Skeletal muscle tissue (tissue), 4 donors: ENCODE measurements around the gene PRDM11. TPM values are rescaled to one million over a fixed set of nuclear protein-coding genes. Genes with fewer than 3 reads are reported as not detected.

Experiments used
- H3K27ac ChIP-seq: one replicate; pipeline ENCODE4 v1.7.0; 2013; ENCODE audit warnings: mild to moderate bottlenecking, low read depth, low read length, inconsistent platforms
- H3K27me3 ChIP-seq, 3 donors: one replicate each; pipeline ENCODE4 v1.7.0; 2013; ENCODE audit warnings: low read length in 3 of 3; ENCODE audit not compliant: control insufficient read depth in 3 of 3, insufficient read depth in 3 of 3
- H3K36me3 ChIP-seq, 3 donors: one replicate each; pipeline ENCODE4 v1.7.0; 2013; ENCODE audit warnings: low read length in 3 of 3; ENCODE audit not compliant: control insufficient read depth in 3 of 3, insufficient read depth in 3 of 3
- H3K4me1 ChIP-seq, 3 donors: one replicate each; pipeline ENCODE4 v1.7.0; 2013; ENCODE audit warnings: low read length in 3 of 3, mild to moderate bottlenecking in 3 of 3; ENCODE audit not compliant: control insufficient read depth in 3 of 3, insufficient read depth in 3 of 3
- H3K4me3 ChIP-seq, 3 donors: one replicate each; pipeline ENCODE4 v1.7.0; 2013; ENCODE audit warnings: low read length in 3 of 3
- H3K9ac ChIP-seq, 3 donors: one replicate each; pipeline ENCODE4 v1.7.0; 2013; ENCODE audit warnings: low read length in 3 of 3, mild to moderate bottlenecking in 3 of 3, moderate library complexity in 2 of 3, low read depth in 1 of 3
- H3K9me3 ChIP-seq, 3 donors: one replicate each; pipeline ENCODE4 v1.7.0; 2013; ENCODE audit warnings: low read length in 3 of 3; ENCODE audit not compliant: control insufficient read depth in 3 of 3
- total RNA-seq: library from RNA; depleted of rRNA; stranded (reverse); fragments of >200 nt; gene quantifications from one replicate; pipeline ENCODE4 v1.2.3, GENCODE V29; 2014
- donor health status: Osteomylitis.

PRDM11 gene
- total RNA-seq, 1 donor from 2014 or later: 9.4 TPM

GRCh38 chr11:45171550-45171949 lies 25.1 kb downstream of the PRDM11 start:
- Histone ChIP-seq H3K4me1 (peaks cover 0 to 11% (median 9%) of the 10 kb centered on the region in 3 donors), H3K9me3 (no peaks in the 10 kb centered on the region), H3K27ac (no peak overlapping the region), H3K27me3 (no peaks in the 10 kb centered on the region), H3K4me3 (no peak overlapping the region), H3K9ac (no peak overlapping the region), H3K36me3 (no peaks in the 10 kb centered on the region)

- Histone ChIP-seq H3K9me3 (no peaks in the 10 kb centered on the region), H3K4me3 (no peak overlapping the region)
These were observed 26.6 kb downstream of the PRDM11 start for GRCh38 chr11:45173064-45173463.

DNA sequence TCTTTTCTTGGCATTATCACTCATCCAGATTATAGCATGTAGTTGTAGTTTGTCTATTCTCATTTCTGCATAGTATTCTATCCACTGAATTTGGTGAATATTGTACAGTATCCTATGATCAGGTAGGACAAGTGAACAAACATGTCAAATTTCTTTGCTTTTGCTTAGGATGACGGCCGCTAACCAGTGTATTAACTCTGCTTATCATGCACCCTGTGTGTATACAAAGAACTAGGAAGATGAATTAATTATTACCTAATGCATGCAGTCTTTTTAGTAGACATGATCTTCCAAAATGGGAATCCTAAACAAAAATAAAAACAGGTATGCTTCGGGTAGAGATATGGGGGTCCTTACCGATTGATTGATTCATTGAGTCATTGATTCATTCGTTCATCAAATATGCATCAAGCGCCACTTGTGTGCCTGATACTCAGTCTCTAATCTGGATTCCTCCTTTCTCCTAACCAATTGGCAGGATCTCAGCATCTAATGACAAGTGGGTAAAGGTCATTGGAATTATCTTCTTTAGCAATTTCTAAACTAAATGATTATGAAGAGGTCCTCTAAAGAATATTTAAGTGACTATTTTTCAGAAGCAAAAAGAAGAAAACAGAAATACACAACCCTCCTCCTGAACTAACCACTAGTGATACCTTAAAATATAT lies 27.9 kb downstream of the PRDM11 start:
- Histone ChIP-seq H3K4me1 (peaks cover 2 to 5% (median 5%) of the 10 kb centered on the region in 3 donors), H3K4me3 (no peak overlapping the region), H3K27ac (no peak overlapping the region), H3K27me3 (no peaks in the 10 kb centered on the region), H3K9ac (no peak overlapping the region), H3K9me3 (no peaks in the 10 kb centered on the region), H3K36me3 (no peaks in the 10 kb centered on the region)

More at GRCh38 chr11:45173064-45173463, 26.6 kb downstream of the PRDM11 start:
- Histone ChIP-seq H3K9ac (no peak overlapping the region), H3K4me1 (peaks cover 2 to 11% (median 9%) of the 10 kb centered on the region in 3 donors), H3K27me3 (no peaks in the 10 kb centered on the region), H3K27ac (no peak overlapping the region), H3K36me3 (no peaks in the 10 kb centered on the region)

DNA sequence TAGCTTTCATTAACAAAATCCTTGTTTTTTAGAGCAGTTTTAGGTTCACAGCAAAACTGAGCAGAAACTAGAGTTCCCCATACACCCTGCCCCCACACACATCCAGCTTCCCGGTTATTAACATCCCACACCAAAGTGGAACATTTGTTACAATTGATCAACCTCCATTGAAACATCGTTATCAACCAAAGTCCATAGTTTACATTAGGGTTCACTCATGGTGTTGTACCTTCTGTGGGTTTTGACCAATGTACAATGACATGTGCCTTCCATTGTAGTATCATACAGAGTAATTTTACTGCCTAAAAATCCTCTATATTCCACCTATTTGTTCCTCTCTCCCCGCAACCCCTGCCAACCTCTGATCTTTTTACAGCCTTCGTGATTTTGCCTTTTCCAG lies 28.5 kb downstream of the PRDM11 start:
- H3K4me3 ChIP-seq: no peak overlapping the region
- H3K27me3 ChIP-seq: no peaks in the 10 kb centered on the region
- H3K4me1 ChIP-seq: peaks cover 6% of the 10 kb centered on the region in 3 donors
- H3K36me3 ChIP-seq: no peaks in the 10 kb centered on the region
- H3K9me3 ChIP-seq: no peaks in the 10 kb centered on the region
- no peak overlapping the region for H3K9ac ChIP-seq
- H3K27ac ChIP-seq: no peak overlapping the region

- Histone ChIP-seq H3K4me1 (peaks cover 13 to 18% (median 17%) of the 10 kb centered on the region in 3 donors), H3K9ac (no peak overlapping the region), H3K4me3 (no peak overlapping the region), H3K36me3 (no peaks in the 10 kb centered on the region), H3K27me3 (no peaks in the 10 kb centered on the region), H3K9me3 (no peaks in the 10 kb centered on the region), H3K27ac (no peak overlapping the region)
These were observed 30.6 kb downstream of the PRDM11 start for GRCh38 chr11:45176996-45177395.

GRCh38 chr11:45178223-45178622 lies 31.8 kb downstream of the PRDM11 start:
- Histone ChIP-seq H3K4me1 (peaks cover 14 to 18% (median 17%) of the 10 kb centered on the region in 3 donors), H3K36me3 (peaks cover 0 to 3% (median 2%) of the 10 kb centered on the region in 3 donors), H3K9me3 (no peaks in the 10 kb centered on the region), H3K4me3 (no peak overlapping the region), H3K27ac (no peak overlapping the region), H3K9ac (no peak overlapping the region), H3K27me3 (no peaks in the 10 kb centered on the region)

DNA sequence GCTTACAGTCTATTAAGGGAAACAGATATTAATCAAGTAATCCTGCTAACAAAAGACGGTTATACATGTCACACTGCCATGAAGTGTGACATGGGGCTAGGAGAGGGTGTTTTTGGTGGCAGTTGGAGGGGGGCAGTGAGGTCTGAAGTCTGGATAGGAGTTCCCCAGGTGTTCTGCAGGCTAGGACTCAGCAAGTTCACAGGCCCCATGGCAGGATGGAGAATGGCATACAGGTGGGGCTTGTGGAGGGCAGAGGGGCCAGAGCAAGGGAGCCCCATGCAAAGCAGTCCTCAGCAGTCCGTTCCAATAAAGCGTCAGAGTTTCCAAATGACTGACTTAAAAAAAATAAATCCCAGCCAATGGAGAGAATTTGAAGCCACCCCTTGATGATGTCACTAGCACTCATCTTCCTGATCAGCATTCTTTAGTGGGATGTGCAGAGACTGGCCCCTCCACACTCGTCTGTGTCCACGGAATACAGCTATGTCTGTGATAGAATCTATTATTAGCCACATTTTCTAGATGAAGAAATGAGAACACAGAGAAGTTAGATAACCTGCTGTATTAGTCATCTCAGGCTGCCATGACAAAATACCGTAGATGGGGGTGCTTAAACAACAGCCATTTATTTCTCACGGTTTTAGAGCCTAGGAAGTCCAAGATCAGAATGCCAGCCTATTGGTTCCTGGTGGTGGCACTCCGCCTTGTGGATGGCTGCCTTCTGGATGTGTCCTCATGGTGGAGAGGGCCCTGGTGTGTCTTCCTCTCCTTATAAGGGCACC lies 32.6 kb downstream of the PRDM11 start:
- peak overlapping the region in 1 of 3 donors; percentile 79 for H3K9ac ChIP-seq
- H3K36me3 ChIP-seq: peaks cover 0 to 11% (median 8%) of the 10 kb centered on the region in 3 donors

GRCh38 chr11:45179686-45180178 lies 33.3 kb downstream of the PRDM11 start:
- peak overlapping the region; percentile 61 to 79 (median 66) for H3K9ac ChIP-seq
- no peaks in the 10 kb centered on the region for H3K27me3 ChIP-seq
- peak overlapping the region; percentile 47 for H3K27ac ChIP-seq
- peaks cover 0 to 13% (median 8%) of the 10 kb centered on the region in 3 donors for H3K36me3 ChIP-seq
- H3K4me1 ChIP-seq: peaks cover 14 to 18% (median 17%) of the 10 kb centered on the region in 3 donors
- no peaks in the 10 kb centered on the region for H3K9me3 ChIP-seq
- peak overlapping the region; percentile 59 to 73 (median 60) for H3K4me3 ChIP-seq

More for the DNA sequence above, 32.6 kb downstream of the PRDM11 start:
- Histone ChIP-seq H3K4me3 (no peak overlapping the region), H3K27me3 (no peaks in the 10 kb centered on the region), H3K4me1 (peaks cover 14 to 18% (median 17%) of the 10 kb centered on the region in 3 donors), H3K9me3 (no peaks in the 10 kb centered on the region), H3K27ac (peak overlapping the region; percentile 47)

GRCh38 chr11:45180179-45180847 lies 33.9 kb downstream of the PRDM11 start:
- H3K4me1 ChIP-seq: peaks cover 14 to 18% (median 17%) of the 10 kb centered on the region in 3 donors
- H3K9me3 ChIP-seq: no peaks in the 10 kb centered on the region
- peaks cover 0 to 13% (median 9%) of the 10 kb centered on the region in 3 donors for H3K36me3 ChIP-seq
- peak overlapping the region; percentile 66 to 79 (median 77) for H3K9ac ChIP-seq
- peak overlapping the region; percentile 59 to 73 (median 60) for H3K4me3 ChIP-seq
- peak overlapping the region; percentile 47 for H3K27ac ChIP-seq
- H3K27me3 ChIP-seq: no peaks in the 10 kb centered on the region
